ENCODE data around the gene A1BG.

Gene A1BG

DNA sequence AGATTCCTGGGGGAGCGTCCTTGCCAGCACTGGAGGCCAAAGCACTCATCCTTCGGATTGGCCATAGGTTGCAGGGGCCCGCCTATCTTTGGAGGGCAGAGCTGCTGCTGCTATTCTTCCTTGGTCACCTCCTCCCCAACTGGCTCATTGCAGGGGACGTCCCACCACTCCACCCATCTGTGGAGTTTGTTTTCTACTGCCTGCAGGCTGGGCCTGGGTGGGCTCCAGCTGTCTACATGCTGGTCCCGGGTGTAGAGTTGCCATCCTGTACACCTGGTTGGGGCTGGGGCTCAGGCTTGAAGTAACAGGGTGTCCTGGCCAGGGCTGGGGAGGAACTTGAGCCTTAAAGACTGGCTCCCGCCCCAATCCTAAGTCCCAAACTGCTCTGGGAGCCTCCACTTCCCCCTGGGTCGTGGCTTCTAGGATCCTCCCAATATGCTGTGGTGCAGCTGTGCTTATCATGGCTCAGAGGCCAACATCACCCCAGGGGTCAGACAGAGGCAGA, 44.3 kb upstream of the A1BG start:
- H3K9ac ChIP-seq (ENCODE audit: low read length) = no peak overlapping the region

GRCh38 chr19:58396691-58397532, 43.6 kb upstream of the A1BG start:
- Histone ChIP-seq H2AFZ (ENCODE audit: low read depth, low read length) (no peak overlapping the region), H3K27me3 (ENCODE audit: low read depth, low read length) (no peaks in the 10 kb centered on the region), H3K79me2 (ENCODE audit: low read length) (peaks cover 15% of the 10 kb centered on the region), H3K4me2 (ENCODE audit: low read length) (no peak overlapping the region), H4K20me1 (ENCODE audit: insufficient read depth, low read length) (peaks cover 37% of the 10 kb centered on the region), H3K27ac (ENCODE audit: low read length) (no peak overlapping the region), H3K4me1 (ENCODE audit: low read length) (peaks cover 7% of the 10 kb centered on the region), H3K36me3 (replicated peaks; ENCODE audit: low read depth, low read length) (peaks cover 42% of the 10 kb centered on the region), H3K9ac (ENCODE audit: low read length) (no peak overlapping the region), H3K9me3 (ENCODE audit: insufficient read depth, low read length) (no peaks in the 10 kb centered on the region), H3K4me3 (ENCODE audit: low read length) (no peak overlapping the region)
- TF ChIP-seq CTCF (IDR thresholded peaks at IDR 0.05; ENCODE audit: low read depth, low read length) (no peak), EZH2phosphoT487 (IDR thresholded peaks at IDR 0.05; ENCODE audit: low read depth) (no peak)

More for the DNA sequence above, 44.3 kb upstream of the A1BG start:
- Histone ChIP-seq H3K9me3 (ENCODE audit: insufficient read depth, low read length) (no peaks in the 10 kb centered on the region), H3K4me3 (ENCODE audit: low read length) (no peak overlapping the region), H3K27me3 (ENCODE audit: low read depth, low read length) (no peaks in the 10 kb centered on the region), H3K4me1 (ENCODE audit: low read length) (peaks cover 11% of the 10 kb centered on the region), H3K4me2 (ENCODE audit: low read length) (no peak overlapping the region), H3K79me2 (ENCODE audit: low read length) (peaks cover 12% of the 10 kb centered on the region), H4K20me1 (ENCODE audit: insufficient read depth, low read length) (peaks cover 30% of the 10 kb centered on the region), H3K27ac (ENCODE audit: low read length) (no peak overlapping the region), H2AFZ (ENCODE audit: low read depth, low read length) (no peak overlapping the region), H3K36me3 (replicated peaks; ENCODE audit: low read depth, low read length) (peaks cover 38% of the 10 kb centered on the region)
- TF ChIP-seq CTCF (IDR thresholded peaks at IDR 0.05; ENCODE audit: low read depth, low read length) (no peak), EZH2phosphoT487 (IDR thresholded peaks at IDR 0.05; ENCODE audit: low read depth) (no peak)

DNA sequence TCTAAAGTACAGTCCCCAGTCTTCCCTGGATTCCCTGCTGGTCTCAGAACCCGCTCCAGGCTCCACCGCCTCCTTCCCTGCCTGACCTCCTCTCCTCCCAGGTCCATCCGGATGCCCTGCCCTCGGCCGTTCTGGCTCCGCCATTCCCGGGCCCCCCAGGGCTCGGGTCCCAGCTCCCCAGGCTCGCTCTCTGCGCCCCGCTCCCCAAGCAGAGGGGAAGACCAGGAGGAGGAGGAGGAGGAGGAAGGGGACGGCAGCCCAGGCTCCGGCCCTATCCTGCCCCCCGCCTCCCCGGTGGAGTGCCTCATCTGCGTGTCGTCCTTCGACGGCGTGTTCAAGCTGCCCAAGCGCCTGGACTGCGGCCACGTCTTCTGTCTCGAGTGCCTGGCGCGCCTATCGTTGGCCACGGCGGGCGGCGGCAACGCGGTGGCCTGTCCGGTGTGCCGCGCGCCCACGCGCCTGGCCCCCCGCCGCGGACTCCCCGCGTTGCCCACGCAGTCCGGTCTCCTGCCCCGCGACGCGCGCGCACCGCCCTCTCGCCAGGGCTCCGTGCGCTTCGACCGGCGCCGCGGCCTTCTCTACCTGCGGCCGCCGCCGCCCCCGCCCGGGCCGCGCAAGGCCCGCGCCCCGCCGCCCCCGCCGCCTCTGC, 42.8 kb upstream of the A1BG start:
- Histone ChIP-seq H4K20me1 (ENCODE audit: insufficient read depth, low read length) (peaks cover 39% of the 10 kb centered on the region), H3K79me2 (ENCODE audit: low read length) (peaks cover 22% of the 10 kb centered on the region), H3K9me3 (ENCODE audit: insufficient read depth, low read length) (no peaks in the 10 kb centered on the region), H3K27ac (ENCODE audit: low read length) (no peak overlapping the region), H3K9ac (ENCODE audit: low read length) (no peak overlapping the region), H3K4me2 (ENCODE audit: low read length) (no peak overlapping the region), H3K27me3 (ENCODE audit: low read depth, low read length) (no peaks in the 10 kb centered on the region), H3K4me1 (ENCODE audit: low read length) (peaks cover 6% of the 10 kb centered on the region), H3K4me3 (ENCODE audit: low read length) (no peak overlapping the region), H3K36me3 (replicated peaks; ENCODE audit: low read depth, low read length) (peaks cover 45% of the 10 kb centered on the region), H2AFZ (ENCODE audit: low read depth, low read length) (no peak overlapping the region)
- TF ChIP-seq CTCF (IDR thresholded peaks at IDR 0.05; ENCODE audit: low read depth, low read length) (no peak), EZH2phosphoT487 (IDR thresholded peaks at IDR 0.05; ENCODE audit: low read depth) (no peak)

All from OCI-LY3 (cell line).